GM19099 (cell line): ENCODE measurements around the gene HOXA11.

Source experiments
- POLR2A ChIP-seq: IDR thresholded peaks from 3 replicates; pipeline ENCODE4 v1.6.1; 2011; ENCODE audit warnings: low read depth; ENCODE audit not compliant: insufficient read length; ENCODE audit errors: extremely low read depth

Gene HOXA11

DNA sequence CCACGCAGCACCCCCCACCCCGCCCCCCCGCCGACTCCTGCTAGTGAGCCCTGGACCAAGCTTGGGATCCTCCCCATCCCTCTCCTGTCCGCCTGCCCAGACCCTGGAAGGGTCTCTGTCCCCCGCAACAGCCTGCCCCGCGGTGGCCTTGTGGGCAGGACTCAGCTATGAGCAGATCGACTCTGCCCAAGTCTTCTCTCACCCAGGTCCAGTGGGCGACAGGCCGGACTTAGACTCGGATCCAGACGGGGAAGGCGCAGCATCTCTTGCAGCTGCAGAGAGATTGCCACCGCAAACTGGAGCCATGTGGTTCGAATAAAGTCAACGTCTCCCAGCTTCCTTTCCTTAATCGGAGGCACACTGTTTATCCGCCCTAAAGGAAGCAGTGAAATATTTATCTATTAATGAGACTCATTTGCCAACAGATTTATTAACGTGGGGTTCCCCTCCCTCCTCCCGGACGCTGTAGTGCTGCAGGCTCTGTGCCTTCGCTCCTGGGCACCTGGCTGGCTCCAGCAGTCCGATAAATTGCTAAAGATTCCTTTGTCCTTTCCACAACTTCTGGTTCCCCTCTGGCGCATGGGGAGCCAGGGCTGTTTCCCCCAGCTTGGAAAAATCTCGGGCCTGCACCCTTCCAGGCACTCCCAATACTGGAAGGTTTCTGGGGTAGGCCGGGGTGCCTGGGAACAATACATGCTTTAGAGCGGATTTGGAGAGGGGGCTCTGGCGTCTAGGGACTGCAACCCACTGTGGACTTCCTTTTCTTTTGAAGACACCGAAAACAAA lies 27.9 kb downstream of the HOXA11 start:
- no peak for TF ChIP-seq POLR2A

DNA sequence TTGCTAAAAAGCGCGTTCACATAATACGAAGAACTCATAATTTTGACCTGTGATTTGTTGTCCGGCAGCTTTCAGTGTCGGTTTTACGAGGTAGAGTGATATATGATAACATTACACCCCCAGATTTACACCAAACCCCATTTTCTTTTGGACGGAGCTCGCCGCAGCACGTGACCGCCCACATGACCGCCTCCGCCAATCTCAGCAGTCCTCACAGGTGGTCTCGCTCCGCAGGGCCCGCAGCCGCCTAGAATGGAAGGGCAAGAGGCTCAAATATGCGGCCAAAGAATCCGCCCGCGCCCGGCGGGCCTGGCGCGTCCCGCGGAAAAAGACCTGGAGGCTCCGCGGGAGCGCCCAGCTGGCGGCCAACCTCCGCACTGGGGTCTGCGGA lies 28.5 kb downstream of the HOXA11 start, which contains the start of gene HOXA7:
Gene HOXA7, minus strand, starts transcription at position 168 of the 391 bp plus-strand sequence. Its CDS starts 130 bp downstream, at position 38.
- TF ChIP-seq POLR2A = no peak

DNA sequence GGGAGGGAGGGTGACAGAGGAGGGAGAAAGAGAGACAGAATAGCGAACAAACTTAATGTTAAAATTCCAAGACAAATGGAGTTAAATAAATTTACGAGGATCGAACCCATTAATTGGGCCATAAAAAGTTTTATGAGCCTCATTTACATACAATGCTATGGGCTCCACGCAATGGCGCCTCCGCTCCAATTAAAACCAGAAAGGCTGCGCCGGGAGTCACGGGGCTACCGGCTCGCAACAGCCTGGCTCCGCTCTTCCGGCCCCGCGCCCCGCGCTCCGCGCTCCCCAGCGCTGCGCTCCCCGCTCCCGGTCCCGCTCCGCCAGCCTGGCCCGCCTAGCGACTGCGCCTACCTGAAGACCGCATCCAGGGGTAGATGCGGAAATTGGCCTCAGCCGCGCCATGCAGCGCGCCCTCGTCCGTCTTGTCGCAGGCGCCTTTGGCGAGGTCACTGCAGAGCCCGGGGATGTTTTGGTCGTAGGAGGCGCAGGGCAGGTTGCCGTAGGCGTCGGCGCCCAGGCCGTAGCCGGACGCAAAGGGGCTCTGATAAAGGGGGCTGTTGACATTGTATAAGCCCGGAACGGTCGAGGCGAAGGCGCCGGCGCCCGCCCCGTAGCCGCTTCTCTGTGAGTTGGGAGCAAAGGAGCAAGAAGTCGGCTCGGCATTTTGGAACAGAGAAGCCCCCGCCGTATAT lies 29.1 kb downstream of the HOXA11 start:
- TF ChIP-seq POLR2A = no peak

DNA sequence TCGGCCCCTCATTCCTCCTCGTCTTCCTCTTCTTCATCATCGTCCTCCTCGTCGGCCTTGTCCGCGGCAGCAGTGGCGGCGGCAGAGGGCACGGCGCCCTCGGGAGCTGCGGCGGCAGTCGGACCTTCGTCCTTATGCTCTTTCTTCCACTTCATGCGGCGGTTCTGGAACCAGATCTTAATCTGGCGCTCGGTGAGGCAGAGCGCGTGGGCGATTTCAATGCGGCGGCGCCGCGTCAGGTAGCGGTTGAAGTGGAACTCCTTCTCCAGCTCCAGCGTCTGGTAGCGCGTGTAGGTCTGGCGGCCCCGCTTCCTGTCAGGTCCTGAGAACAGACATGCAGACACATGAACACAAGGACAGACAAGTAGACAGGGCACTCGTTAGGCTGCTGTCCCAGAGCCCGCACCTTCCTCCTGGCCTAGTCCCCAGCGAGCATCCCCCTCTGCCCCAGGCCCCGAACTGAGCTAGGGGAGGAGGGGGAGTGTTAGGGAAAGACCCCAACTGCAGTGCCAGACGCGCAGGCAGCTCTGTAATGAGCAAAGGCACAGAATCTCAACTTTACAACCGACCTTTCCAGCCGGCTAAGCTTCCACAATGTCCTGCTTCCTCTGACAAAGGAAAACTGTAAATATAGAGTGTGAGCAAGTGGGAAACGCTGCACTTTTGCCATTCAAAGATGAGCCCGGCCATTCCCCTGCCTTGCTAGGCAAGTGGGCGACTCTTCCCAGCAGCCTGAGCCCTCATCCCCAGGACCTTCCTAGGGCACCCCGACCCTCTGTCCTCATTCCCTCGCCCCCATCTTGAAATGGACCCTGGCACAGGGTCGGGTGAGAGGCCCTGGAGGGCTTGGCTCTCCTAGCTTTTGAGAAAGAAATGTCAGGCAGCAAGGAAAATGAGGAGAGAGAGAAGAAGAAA lies 29.9 kb downstream of the HOXA11 start:
- TF ChIP-seq POLR2A = no peak

DNA sequence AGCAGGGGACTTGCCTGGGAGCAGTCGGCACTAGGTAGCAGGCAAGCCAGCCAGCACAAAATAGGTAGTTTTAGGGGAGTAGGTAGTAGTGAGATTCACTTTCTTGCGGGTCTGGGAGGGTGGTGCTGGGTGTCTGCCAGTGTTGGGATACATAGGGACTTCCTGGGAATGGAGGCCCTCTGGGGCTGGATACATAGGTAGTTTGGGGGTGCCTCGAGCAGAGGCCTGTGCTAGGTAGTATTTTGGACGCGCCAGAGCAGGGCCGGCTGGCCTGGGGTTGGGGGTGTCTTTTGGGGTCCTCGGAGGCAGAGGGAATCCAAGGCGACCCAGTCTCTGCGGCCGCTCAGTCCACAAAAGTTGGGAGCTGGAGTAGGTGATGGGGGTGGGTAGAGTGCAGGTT lies 30.7 kb downstream of the HOXA11 start:
- TF ChIP-seq POLR2A = no peak

DNA sequence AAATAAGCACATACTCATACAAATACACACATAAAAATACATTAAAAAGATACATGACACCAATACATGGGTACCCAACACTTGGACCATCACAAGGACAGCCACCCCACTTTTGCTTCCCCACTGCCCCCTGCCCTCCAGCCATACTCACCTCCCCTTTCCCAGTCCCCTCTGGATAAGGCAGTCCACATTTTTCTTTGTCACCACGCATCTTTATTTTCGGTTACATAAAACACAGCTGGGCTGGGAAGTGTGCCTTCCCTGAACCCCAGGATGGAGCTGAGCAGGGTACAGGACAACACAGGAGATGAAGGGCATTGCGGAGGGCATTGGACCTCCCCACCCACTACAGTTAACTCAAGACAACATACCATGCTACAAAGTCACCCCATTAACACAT lies 31.5 kb downstream of the HOXA11 start:
- no peak for TF ChIP-seq POLR2A

DNA sequence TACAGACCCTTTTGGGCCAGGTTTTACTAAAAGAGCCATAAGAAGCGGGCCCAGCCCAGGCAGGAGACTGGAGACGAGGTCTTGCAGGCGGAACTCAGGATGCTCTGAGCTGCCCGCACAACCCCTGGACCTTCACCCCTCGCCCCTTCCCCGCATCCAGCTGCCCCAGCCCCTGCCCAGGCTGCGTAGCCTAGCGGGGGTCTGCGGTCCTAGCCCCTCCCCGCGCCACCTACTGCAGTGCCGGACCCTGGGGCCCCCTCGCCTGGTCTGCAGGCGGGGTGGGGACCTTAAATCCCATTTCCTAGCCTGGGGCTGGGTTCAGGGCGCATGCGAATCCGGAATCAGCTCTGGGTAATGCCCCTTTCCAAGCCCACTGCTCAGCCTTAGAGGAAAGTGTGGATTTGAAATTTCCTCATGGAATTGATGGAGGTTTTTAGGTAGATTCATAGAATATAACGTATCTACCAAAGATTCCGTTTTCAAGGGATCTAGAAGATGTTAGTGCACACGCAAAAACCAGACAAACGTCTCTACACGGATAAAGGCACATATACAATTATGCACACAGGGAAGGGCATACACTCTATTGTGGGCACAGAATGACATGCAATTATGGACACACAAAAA lies 32.1 kb downstream of the HOXA11 start:
- TF ChIP-seq POLR2A = no peak

DNA sequence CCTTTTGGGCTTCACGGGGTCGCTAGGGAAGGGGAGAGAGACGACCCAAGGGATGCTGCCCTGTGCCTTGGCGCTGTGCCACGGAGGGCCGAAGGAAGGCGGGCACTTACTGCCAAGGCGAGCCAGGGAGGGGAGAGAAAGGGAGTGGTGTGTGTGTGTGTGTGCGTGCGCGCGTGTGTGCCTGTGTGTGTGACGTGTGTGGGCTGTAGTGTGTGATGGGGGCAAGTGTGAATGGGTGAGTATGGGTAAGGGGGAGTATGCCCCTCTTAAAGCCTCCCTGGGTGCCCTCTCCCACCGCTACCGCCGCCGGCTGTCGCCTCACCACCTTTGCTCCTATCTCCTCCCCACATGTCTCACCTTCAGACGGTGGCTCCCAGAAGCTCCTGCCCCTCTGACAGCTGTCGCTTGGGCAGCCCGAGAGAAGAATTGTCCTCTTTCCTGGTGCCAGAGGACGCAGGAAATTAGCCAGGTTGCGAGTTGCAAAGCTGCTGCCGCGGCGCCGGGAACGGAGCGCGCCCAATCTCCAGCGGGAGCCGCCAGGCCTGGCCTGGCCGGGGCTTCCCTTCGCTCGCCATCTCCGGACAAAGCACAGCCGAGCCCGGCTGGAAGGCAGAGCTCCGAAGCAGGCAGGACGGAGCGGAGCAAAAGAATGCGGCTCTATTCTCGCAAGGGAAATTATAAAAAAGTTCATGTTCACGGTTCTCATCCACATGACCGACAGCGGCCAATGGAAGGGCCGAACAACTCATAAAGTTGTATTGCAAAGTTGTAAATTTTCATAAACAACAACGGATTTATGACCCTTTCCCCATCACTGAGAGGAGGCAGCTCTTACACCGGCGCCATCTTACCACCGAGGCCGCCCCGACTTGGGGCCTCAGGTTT lies 32.9 kb downstream of the HOXA11 start, which contains the start of gene HOXA3:
Gene HOXA3, minus strand, starts transcription at position 653 of the 885 bp plus-strand sequence. CDS start 41,943 bp downstream, outside the sequence.
- no peak for TF ChIP-seq POLR2A

DNA sequence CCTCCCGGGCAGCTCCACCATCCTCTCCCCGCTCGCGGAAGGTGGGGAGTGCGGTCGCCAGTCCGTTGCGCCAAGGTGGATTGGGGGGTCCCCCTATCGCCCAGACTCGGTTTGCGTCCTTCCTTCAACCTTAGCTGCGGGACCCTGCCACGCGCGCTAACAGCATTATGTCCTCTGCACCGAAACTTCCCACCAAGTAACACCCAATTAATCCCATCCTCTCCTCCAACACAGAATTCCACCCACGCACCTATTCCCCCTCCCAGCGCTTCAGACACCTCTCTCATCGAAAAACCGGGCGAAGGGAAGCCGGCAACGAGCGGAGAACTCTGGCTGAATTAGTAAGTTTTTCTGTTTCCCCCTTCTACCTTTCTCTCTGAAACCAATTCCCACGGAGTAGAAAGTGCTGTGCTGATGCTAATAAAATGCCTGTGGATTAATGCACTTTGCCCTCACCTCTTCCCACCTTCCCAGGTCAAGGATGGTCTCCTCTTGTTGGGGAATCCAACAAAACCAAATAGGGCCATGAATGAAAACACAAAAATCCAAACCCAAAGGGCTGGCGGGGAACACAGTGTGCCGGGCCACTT lies 33.6 kb downstream of the HOXA11 start:
- TF ChIP-seq POLR2A = no peak

DNA sequence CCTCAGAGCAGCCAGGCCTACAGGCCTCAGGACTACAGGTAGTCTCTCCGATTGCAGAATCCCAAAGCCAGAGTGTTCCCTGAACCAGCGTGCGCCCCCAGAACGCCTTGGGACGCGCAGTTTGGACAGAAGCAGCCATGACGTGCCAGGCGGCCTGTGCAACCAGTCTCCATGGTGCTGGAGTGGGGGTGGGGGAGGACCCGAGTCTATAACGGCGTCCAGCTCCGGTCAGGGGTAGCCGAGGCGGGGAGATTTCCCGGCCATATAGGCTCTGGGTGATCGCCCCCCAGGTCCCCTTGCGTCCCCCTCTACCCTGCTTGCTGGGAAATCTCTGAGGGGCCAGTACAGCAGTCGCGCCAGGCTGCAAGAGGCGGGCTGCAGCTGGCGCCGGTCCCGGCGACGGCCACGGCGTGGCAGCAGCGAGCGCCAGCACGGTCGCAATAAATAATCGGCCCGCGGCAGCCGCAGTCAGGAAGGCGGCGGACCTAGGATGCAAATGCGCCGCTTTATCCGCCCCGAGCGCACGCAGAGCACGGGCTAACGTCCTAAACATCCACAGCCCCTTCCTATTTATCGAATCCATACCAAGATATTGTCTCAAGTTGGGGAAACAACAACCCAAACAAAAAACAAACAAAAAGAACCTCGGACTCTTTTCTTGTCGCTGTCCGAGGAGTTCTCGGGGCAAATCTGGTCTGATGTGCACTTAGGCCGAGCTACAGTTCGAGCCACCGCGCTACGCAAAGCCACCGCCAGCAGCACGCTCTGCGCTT lies 34.3 kb downstream of the HOXA11 start:
- no peak for TF ChIP-seq POLR2A

DNA sequence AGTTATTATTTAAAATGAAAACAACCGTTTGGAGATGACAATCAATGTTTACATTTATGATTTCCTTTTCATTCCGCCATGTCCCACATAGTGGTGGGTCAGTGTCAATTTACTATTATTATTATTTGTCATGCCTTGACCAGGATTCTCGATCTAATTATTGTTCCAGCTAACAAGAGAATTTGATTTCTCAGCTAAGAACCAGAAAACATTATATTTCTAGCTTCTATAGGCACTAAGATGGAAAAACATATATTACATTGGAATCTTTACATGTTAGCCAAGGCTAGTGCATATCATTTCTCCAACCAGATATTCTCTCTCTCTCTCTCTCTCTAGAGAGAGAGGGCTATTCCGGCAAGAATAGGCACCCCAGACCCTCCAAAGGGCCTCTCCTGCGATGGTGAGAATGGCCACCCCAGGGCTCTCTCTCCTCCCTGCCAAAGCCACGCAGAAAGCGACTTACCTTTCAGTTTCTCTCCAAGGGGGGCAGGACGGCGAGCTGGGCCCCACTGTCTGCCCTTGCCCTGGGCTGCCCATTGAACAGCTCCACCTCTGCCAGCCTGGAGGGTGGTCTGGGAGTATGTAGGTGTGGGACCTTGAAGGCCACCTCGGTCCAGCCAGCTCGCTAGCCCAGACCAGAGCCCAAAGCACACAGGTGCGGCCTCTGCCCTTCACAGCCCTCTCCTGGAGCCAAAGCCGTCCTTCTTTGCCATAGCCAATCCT lies 35.0 kb downstream of the HOXA11 start:
- TF ChIP-seq POLR2A = no peak
